Epidermal melanocyte (primary cell): ENCODE data around the gene GLYR1.

Experiments
- DNase-seq: peaks from one replicate; pipeline ENCODE4 v3.0.0; 2011; ENCODE audit warnings: low spot score; ENCODE audit not compliant: insufficient read length

Gene GLYR1

DNA sequence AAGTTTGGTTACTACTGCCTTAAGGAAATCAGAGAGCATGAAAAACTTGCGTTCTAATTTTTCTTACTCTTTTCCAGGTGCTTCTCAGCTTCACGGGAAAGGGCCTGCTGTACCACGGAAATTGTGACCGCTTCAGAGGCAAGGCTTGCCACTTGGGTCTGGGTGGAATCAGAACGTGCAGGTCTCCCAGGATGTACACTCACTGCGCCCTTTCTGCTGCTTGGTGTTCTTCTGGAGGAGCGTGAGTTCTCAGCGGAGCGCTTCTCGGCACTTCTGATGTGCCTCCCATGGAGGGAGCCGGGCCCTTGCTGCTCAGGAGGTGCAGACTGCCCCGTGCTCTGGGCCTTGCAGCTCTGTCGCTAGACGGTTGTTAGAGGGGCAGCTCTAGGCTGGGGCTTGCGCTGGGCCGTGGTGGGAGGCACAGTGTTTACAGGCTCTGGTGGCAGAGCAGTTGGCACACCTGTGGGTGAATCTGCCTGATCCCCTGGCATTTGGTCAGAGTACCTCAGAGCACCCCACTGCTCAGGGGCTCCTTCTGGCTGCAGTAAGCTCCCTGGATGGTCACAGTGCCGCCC, 33.0 kb upstream of the GLYR1 start:
- no peak for DNase-seq

DNA sequence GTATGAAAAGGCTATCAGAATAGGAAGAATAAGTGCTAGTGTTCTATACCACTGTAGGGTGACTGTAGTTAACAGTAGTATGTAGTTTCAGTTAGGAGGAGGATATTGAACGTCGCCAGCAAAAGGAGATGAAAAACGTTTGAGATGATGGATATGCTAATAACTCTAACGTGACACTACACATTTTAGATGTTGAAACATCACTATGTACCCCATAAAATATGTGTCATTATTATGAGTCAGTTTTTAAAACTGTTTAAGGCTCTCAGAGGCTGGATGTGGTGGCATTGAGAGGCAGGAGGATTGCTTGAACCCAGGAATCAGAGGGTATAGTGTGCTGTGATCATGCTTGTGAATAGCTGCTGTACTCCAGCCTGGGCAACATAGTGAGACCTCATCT, 32.0 kb upstream of the GLYR1 start:
- no peak for DNase-seq

DNA sequence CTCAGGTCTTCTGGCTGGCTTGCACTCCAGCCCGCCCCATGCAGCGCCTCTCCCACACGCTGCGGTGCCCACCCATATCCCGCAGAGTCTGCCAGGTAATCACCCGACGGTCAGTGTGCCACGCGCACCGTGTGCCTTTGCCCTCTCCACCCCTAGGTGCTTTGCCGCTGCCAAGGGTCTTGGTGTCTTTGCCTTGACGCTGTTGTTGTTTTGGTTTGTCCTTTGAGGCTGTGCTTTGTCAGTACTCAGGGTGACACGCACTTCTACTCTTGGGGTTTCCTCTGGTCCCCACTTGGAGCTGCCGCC, 30.2 kb upstream of the GLYR1 start:
- no peak for DNase-seq

DNA sequence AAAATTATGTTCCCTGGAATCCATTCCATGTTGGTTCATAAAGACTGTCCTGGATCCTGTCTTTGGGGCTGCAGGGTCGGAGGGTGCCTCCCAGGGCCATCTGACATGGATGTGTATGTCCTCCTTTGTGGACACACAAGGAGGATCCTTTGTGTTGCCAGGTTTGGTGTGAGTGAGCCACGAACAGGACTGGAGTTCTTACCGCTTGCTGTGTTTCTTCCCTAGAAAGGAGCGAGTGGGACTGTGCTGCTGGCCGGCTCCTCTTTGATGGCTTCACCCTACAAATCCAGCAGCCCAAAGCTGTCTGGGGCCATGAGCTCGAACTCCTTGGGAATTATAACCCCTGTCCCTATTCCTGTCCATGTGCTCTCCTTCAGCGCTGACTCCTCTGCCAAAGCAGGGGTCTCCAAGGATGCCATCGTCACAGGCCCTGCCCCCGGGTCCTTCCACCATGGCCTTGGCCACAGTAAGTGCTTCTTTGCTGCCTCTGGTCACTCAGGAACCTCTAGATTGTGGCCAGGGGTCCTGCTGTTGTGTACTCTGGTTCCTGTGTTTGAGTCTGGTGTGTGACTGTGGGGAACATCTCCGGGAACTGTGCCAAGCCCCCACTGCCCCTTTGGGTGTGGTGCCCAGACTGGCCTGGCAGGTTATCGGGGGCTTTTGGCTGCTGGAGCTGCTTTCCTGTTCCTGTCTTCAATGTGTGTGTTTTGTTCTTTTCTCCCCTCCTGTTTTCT, 29.7 kb upstream of the GLYR1 start:
- DNase-seq, result no peak

DNA sequence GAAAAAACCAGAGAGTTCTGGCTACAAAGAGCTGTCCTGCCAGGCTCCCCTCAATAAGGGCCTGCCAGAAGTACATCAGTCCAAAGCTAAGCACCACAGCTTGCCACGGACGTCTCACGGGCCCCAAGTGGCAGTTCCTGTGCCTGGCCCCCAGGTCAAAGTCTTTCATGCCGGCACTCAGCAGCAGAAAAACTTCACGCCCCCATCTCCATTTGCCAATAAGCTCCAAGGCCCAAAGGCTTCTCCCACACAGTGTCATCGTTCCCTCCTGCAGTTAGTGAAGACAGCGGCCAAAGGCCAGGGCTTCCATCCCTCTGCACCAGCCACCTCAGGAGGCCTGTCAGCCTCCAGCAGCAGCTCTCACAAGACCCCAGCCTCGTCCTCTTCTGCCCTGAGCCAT, 27.6 kb upstream of the GLYR1 start:
- DNase-seq, result no peak

DNA sequence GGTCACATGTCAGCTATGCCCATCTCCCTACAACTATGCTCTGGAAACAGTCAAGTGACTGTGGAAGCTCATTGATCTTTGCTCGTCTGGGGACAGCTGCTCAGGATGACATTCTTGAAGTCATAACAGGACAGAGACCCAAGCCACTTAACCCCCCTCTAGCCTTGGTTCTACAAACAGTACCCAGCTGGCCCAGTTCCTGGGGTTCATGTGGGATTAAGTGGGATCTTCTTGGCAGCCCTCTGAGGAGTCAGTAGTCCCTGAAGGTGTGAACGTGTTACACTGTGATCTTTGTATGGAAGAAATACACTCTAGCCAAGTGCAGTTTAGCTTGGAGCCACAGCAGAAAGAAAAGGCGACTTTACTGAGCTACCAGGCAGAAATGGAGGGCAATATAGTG, 26.0 kb upstream of the GLYR1 start:
- no peak for DNase-seq

DNA sequence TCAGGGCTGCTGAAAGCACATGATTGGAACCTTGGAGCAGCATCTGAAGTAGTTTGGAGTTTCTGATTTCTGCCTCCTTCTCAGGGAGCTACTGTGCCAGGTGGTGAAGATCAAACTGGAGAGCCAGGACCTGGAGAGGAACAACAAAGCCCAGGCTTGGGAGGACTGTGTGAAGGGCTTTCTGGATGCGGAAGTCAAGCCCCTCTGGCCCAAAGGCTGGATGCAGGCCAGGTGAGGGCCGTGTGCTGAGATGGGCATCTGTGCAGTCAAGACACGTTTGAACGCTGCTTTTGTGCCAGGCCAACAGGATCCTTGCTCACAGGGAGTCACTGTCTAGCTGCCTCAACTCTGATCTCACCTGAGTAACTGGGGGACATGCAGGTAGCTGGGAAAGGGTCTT, 24.0 kb upstream of the GLYR1 start:
- DNase-seq, result no peak

DNA sequence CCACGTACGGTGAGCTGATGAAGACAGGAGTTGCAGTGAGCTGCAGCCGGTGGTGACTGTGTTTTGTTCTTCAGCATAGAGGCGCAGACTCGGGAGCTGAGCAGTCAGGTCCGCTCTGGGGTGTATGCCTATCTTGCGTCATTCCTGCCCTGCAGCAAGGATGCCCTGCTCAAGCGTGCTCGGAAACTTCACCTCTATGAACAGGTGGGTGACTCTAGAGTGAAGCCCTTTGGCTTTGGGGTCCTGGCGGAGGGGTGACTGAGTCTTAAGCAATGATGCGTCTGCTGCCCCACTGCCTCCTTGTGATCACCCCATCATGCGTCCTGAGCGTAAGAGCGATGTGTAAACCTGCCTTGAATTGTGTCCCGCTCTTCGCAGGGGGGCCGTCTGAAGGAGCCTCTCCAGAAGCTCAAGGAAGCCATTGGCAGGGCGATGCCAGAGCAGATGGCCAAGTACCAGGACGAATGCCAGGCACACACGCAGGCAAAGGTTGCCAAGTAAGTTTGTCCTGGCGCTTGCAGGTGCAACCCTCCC, 23.1 kb upstream of the GLYR1 start:
- DNase-seq, result no peak

DNA sequence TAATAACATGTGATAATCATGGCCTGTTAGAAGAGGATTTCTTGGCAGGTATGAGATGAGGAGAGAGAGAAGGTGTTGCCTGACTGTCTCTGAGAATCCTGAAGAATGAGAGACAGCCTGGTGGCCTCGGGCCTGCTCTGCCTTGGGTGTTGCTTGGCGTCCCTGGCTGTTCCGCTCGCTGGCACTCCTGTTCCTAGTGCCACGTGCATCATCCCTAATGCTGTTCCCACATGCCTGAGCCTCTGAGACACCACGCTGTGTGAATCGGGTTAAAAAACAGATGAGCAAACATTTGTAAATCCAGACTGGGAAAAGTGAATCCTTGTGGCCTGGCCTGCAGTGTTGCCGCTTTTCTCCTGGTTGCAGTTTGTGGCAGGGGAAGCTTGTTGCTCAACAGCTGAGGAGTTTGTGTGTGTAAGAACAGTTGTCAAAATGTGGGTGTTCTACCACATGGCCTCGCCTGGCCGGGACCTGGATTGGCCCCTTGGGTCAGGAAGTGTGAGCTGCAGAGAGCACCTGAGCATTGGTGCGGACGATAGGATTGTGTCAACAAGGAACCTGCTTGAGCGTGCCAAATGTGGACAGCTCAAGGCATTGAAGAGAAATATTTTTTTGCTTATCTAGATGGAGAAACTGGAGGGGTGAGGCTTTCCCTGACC, 22.2 kb upstream of the GLYR1 start:
- no peak for DNase-seq

DNA sequence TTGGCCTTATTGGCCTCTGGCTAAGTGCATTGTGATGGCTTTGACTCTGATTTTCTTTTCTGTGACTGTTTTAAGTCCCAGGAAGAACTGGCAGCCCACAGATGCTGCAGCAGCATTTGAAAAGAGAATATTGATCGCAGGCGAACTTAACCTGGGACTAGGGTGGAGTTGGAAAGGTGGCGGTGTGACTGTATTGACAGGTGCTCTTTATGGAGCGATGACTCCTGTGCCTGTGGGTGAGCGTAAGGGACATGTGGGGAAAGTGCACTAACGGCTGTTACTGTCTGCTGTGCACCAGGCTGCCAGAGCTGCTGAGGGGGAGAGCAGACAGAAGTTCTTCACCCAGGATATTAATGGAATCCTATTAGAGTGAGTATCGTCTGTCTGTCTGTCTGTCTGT, 21.4 kb upstream of the GLYR1 start:
- no peak for DNase-seq

DNA sequence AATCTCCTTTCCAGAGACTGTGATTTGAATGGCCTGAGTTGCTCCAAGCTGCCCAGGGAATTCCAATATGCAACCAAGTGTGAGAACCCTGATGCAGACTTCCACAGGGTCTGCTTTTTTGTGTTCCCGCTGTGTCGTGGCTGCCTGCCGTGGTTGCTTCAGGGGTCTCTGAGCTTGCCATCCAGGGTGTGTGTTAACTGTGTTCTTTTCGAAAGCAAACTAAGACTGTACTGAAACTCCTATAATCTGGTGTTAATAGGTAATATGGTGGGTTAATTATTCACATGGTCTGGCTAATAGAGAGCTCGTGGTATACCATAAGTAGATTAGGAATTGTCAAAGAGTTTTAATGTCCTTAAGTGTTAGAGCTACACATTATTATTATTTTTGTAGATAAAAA, 20.9 kb upstream of the GLYR1 start:
- DNase-seq, result no peak

DNA sequence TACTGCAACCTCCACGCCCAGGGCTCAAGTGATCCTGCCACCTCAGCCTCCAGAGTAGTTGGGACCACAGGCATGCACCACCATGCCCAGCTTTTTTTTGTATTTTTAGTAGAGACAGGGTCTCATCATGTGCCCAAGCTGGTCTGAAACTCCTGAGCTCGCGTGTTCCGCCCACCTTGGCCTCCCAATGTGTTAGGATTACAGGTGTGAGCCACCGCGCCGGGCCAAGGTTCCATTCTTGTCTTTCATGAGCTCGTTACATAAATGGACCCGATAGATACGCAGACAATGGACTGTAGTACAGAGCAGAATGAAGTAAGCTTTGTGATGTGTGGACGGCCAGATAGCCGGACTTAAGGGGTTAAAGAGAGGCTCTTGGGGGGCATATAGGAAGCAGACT, 19.5 kb upstream of the GLYR1 start:
- DNase-seq, result no peak

DNA sequence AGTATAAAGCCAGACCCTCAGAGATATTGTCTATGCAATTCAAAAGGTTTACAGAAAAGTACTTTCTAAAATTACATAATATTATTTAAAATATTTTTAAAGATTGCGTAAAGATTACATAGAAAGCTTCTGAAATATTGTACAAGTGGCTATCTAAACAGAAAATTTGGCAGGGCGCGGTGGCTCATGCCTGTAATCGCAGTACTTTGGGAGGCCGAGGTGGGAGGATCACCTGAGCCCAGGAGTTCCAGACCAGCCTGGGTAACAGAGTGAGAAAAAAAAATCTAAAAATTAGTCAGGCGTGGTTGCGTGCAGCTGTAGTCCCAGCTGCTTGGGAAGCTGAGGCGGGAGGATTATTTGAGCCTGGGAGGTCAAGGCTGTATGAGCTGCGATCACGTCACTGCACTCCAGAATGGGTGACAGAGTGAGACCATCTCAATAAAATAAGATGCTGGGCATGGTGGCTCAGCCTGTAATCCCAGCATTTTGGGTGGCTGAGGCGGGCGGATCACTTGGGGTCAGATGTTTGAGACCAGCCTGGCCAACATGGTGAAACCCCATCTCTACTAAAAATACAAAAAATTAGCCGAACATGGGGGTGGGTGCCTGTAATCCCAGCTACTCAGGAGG, 18.3 kb upstream of the GLYR1 start:
- no peak for DNase-seq

DNA sequence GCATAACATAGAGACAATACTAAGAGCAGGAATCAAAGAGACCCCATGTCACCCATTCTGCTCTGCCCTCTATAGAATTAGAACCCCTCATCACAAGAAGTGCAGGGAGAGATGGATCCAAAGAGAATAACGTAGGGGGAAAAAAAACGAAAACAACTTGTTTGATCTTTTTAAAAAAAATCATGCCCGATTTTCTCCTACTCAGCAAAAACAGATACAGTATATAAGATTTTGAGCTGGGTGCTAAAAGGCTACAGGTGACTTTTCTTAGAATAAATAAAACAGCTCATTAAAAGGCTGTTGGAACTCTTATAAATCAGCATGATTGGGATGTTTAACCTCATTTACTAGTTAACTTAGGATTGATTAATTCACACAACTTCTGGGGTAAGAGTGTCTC, 17.6 kb upstream of the GLYR1 start:
- DNase-seq, result no peak

DNA sequence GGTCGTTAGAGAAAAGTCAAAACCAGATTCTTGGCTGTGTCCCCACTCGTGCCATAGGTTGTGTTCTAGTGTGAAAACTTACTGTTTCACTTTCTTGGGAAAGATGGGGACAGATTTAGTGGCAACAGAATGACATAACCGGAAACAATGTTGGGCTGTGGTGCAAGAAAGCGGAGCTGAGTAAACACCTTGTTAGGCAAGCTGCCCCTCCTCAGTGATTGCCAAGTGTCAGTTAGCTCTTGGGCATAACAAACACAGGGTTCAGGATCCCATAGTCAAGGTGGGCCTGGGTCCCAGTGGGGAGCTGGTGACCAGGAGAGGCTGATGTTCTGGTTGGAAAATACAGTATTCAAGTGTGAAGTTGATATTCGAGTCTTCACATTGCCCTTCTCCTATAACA, 15.6 kb upstream of the GLYR1 start:
- no peak for DNase-seq

DNA sequence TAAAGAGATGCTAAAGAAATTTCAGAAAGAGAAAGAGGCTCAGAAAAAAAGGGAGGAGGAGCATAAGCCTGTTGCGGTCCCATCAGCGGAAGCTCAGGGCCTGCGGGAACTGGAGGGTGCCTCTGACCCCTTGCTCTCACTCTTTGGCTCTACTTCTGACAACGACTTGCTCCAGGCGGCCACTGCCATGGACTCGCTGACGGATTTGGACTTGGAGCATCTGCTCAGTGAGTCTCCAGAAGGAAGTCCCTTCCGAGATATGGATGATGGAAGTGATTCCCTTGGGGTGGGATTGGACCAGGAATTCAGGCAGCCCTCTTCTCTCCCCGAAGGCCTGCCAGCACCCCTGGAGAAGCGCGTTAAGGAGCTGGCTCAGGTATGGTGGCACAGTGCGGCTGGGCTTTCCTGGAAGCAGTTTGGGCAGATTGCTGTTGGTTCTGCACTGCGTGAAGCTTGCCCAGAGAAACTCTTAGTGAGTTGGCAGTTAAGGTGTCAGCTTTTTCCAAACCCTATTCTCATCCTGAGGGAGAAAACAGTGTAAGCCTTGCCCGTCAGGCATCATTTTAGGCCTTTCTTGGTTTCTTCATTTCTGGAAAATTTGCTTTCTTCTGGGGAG, 13.7 kb upstream of the GLYR1 start:
- no peak for DNase-seq

DNA sequence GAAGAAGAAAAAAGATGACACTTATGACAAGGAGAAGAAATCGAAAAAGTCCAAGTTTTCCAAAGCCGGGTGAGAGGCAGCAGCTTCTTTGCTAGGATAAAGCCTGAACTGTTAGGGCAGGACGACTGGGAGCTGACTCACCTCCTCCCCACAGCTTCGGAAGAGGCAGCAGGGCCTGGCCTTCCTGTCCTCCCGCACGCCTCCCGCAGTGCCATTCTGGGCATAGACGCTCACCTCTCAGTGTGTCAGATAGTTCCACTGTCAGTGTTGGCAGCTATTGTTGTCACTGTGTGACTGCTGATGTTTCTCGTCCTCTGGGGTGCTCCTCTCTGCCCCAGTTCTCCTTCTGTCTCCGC, 12.8 kb upstream of the GLYR1 start:
- no peak for DNase-seq

DNA sequence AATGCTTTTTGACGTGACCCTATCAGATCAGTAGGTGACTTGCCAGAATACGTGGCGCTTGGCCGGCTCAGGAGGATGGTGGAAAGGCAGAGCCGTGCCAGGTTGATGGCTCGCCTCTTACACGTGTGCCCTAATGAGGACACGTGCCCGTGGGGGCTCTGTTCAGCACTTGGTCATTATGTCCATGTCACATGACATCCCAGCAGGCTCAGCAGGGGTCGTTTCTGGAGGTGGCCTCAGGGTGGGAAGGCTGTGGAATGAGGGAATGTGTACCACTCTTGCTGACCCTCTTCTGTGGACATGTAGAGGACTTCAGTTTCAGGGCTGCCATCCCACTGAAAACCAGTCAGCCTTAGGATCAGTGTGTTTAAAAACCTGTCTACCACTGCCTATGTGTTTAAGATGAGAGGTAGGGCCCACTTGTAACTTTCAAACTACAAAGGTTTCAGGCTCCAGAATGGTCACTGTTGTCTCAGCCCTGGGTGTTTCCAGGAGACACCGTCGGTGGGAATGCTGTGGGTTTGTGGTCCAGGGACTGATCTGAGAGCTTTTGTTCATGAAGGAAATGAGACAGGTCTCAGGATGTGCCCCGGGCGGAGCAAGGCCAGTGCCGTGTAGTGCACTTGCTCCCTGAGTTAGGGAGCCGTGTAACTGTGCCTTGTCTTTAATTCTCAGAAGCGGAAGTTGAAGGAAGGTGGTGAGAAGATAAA, 12.3 kb upstream of the GLYR1 start:
- DNase-seq, result no peak

DNA sequence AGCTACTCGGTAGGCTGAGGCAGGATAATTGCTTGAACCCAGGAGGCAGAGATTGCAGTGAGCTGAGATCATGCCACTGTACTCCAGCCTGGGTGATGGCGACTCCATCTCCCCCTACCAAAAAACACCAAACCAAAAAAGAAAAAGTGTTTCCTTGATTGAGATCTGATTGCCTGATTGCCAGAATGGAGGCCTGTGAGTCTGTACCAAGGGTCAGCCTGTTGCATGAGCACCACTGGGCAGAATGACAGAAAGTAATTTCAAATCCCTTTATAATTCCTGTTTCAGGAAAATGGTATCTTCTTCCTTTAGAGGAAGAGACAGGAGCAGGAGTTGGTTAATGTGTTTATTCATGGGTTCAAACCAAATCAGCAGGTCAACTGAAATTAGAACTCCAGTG, 8.7 kb upstream of the GLYR1 start:
- no peak for DNase-seq

DNA sequence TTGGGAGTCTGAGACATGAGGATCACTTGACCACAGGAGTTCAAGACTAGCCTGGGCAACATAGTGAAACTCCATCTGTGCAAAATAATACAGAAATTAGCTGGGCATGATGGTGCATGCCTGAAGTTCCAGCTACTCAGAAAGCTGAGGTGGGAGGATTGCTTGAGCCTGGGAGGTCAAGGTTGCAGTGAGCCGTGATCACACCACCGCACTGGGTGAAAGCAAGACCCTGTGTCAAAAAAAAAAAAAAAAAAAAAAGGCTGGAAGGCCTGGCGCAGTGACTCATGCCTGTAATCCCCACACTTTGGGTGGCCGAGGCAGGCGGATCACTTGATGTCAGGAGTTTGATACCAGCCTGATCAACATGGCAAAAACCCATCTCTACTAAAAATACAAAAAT, 8.3 kb upstream of the GLYR1 start:
- no peak for DNase-seq

DNA sequence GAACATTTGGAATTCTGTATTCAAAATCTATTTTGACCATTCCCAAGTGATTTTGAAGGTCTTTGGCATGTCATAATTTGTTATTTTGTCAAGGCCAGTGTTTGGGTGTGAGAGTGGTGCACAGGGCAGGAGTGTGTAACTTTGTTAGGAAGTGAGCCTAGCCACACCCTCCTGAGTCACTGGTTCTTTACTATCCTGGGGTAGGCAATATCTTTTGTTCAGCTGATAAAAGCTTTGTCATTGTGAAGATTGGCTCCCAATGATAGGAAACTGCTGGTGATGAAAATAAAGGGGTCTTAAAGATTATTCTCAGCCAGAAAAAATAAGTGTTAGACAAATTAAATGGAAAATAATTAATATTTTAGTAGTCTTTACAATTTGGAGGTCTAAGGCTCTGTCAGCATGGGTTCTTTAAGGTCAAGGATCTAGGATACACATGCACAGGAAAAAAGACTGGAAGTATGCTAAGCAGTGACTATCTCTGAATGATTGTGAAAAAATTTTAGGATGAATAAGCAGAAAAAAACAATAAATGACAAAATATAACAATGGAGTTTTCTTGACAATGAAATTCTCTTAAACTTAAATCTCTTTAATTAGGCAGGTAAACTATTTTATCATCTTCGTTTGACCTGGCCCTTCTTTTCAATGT, 5.3 kb upstream of the GLYR1 start:
- no peak for DNase-seq
